H1 (cell line): ENCODE measurements around the gene CACNA1D. TPM values are rescaled to one million over a fixed set of nuclear protein-coding genes. Genes with fewer than 3 reads are reported as not detected.

Source experiments
- FOSL1 ChIP-seq: IDR thresholded peaks from 2 replicates; pipeline ENCODE4 v1.6.1; 2011; ENCODE audit warnings: mild to moderate bottlenecking, low read depth, low read length, moderate library complexity; ENCODE audit not compliant: insufficient read depth
- JUND ChIP-seq: IDR thresholded peaks from 2 replicates; pipeline ENCODE4 v1.6.1; 2011; ENCODE audit warnings: mild to moderate bottlenecking, improper control_type of control experiment, low read length
- NANOG ChIP-seq: IDR thresholded peaks from 2 replicates; pipeline ENCODE4 v1.6.1; 2011; ENCODE audit warnings: low read length, low read depth, mild to moderate bottlenecking, inconsistent platforms; ENCODE audit not compliant: insufficient read depth, poor library complexity, severe bottlenecking
- SUZ12 ChIP-seq: fragments of 200-600 bp; sonication (generic); IDR thresholded peaks from 2 replicates; pipeline ENCODE4 v1.6.1; 2012; ENCODE audit warnings: mild to moderate bottlenecking, inconsistent platforms, low read length, moderate library complexity, mixed read lengths
- polyA plus RNA-seq, 7 experiments: library from polyadenylated mRNA; depleted of rRNA in 3 of 7; stranded (reverse) in 5 of 7; unstranded in 2 of 7; fragments of >200 nt in 5 of 7; fragments of 200-250 nt in 2 of 7; gene quantifications; 1 replicate in 5 of 7; 2 replicates in 1 of 7; 4 replicates in 1 of 7; pipeline versions ENCODE4 v1.2.1 to v1.2.3, GENCODE V29; 2011 to 2013; ENCODE audit warnings: missing spikeins in 2 of 7, mixed read lengths in 2 of 7
- total RNA-seq: library from RNA; stranded (reverse); fragmentation: NEBNext Ultra II Directional; extraction: Animal tissue kit (Norgen Biotek cat#: 25700); gene quantifications from 2 replicates; pipeline ENCODE4 v1.2.1, GENCODE V29; 2021
- TF ChIP-seq, protein P1 (sequence below): IDR thresholded peaks from 2 replicates; pipeline ENCODE4 v1.6.1; 2011; ENCODE audit warnings: low read length, improper control_type of control experiment

CACNA1D gene
- total and polyA plus RNA-seq, 2 of the 8 experiments (the other 6 are each of a cell fraction or from before 2014, with no cell fraction given): 2.0 to 2.9 TPM

DNA sequence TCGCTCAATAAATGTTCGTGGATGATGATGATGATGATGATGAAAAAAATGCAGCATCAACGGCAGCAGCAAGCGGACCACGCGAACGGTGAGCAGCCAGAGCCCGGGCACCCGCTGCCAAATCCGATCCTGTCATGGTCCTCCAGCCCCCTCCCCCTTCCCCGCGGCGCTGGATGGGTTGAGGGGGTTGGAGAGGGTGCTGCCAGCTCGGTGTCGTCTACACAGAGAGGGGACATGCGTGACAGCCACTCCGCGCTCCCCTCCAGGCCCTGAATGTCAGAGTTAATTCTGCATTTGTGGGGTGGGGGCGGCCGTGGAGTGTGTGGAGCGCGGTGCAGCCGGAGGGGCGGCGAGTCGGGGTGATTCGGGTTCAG is 722 bp downstream of the CACNA1D start (continued):
- TF ChIP-seq SUZ12: no peak; the same call in 1 of the 2 replicates
- TF ChIP-seq NANOG: no peak
- TF ChIP-seq, protein P1, sequence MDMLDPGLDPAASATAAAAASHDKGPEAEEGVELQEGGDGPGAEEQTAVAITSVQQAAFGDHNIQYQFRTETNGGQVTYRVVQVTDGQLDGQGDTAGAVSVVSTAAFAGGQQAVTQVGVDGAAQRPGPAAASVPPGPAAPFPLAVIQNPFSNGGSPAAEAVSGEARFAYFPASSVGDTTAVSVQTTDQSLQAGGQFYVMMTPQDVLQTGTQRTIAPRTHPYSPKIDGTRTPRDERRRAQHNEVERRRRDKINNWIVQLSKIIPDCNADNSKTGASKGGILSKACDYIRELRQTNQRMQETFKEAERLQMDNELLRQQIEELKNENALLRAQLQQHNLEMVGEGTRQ: no peak
- no peak for TF ChIP-seq FOSL1
- TF ChIP-seq JUND: no peak
- TF ChIP-seq, all 59 proteins: peak for 0
